H1 (cell line): ENCODE data around the gene CA10. TPM values are rescaled to one million over a fixed set of nuclear protein-coding genes. Genes with fewer than 3 reads are reported as not detected.

Experiments used
- BRCA1 ChIP-seq: IDR thresholded peaks from 2 replicates; pipeline ENCODE4 v1.6.1; 2012; ENCODE audit warnings: low read depth, low read length, improper control_type of control experiment
- CBX5 ChIP-seq: fragments of 300-800, 300-1000 bp; sonication (generic); IDR thresholded peaks from 2 replicates; pipeline ENCODE4 v1.7.1; 2016; ENCODE audit warnings: antibody characterized with exemption, low read length, low read depth
- CHD2 ChIP-seq: IDR thresholded peaks from 2 replicates; pipeline ENCODE4 v1.6.1; 2012; ENCODE audit warnings: low read length, improper control_type of control experiment
- EZH2 ChIP-seq: fragments of 200-600 bp; sonication (generic); IDR thresholded peaks from 2 replicates; pipeline ENCODE4 v1.7.1; 2012; ENCODE audit warnings: low read depth, mild to moderate bottlenecking, moderate library complexity, low read length, inconsistent platforms; ENCODE audit not compliant: severe bottlenecking
- KDM4A ChIP-seq: IDR thresholded peaks from one replicate; pipeline ENCODE4 v1.7.1; 2012; ENCODE audit warnings: low read depth, mild to moderate bottlenecking, moderate library complexity, low read length, inconsistent platforms; ENCODE audit not compliant: severe bottlenecking
- SAP30 ChIP-seq: fragments of 300-600 bp; sonication (generic); IDR thresholded peaks from 2 replicates; pipeline ENCODE4 v1.7.1; 2012; ENCODE audit warnings: low read length, moderate library complexity, mild to moderate bottlenecking, inconsistent platforms; ENCODE audit not compliant: insufficient read depth, insufficient replicate concordance
- polyA plus RNA-seq, 7 experiments: library from polyadenylated mRNA; depleted of rRNA in 3 of 7; stranded (reverse) in 5 of 7; unstranded in 2 of 7; fragments of >200 nt in 5 of 7; fragments of 200-250 nt in 2 of 7; gene quantifications; 1 replicate in 5 of 7; 2 replicates in 1 of 7; 4 replicates in 1 of 7; pipeline versions ENCODE4 v1.2.1 to v1.2.3, GENCODE V29; 2011 to 2013; ENCODE audit warnings: missing spikeins in 2 of 7, mixed read lengths in 2 of 7
- total RNA-seq: library from RNA; stranded (reverse); fragmentation: NEBNext Ultra II Directional; extraction: Animal tissue kit (Norgen Biotek cat#: 25700); gene quantifications from 2 replicates; pipeline ENCODE4 v1.2.1, GENCODE V29; 2021

CA10 gene
- total and polyA plus RNA-seq, 2 of the 8 experiments (the other 6 are each of a cell fraction or from before 2014, with no cell fraction given): 0.60 to 0.63 TPM

DNA sequence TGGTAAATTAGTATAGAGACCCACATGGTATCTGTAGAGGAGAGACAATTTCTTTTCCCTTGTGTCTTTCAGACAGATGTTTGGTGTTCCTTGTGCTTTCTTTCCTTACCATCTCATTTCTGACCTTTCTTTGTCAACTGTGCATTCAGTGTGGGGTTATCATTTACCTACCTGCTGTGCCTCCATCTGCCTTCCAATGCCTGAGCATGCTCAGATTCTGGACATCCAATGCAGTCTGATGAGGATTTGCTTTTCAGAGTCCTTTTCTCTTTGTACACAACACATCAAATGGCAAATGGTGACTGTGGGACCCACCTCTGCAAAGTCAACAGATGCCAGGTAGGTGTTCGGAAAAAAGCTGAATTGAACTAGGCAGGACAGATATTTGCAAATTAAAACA is 364.8 kb downstream of the CA10 start (continued):
- TF ChIP-seq SAP30 (no peak), CBX5 (no peak), CHD2 (no peak), EZH2 (no peak), KDM4A (no peak), BRCA1 (no peak)
